ENCODE measurements around the gene CREB3.

The CREB3 gene

GRCh38 chr9:35783418-35783817, 51.0 kb downstream of the CREB3 start:
- DNase-seq, result no peak
